Duodenal mucosa (tissue), 2 donors: ENCODE results near the gene SIN3B.
A peak's percentile ranks its signal among the peaks of the same experiment; 100 is the strongest.

Experiments used
- H3K27ac ChIP-seq: one replicate; pipeline ENCODE4 v1.7.0; 2013; ENCODE audit warnings: low read depth, low read length
- H3K27me3 ChIP-seq, 2 donors: one replicate each; pipeline ENCODE4 v1.7.0; 2013; ENCODE audit warnings: low read length in 2 of 2, control low read depth in 1 of 2; ENCODE audit not compliant: insufficient read depth in 2 of 2, control insufficient read depth in 1 of 2
- H3K36me3 ChIP-seq, 2 donors: one replicate each; pipeline ENCODE4 v1.7.0; 2013; ENCODE audit warnings: low read length in 2 of 2, control low read depth in 1 of 2; ENCODE audit not compliant: insufficient read depth in 2 of 2, control insufficient read depth in 1 of 2
- H3K4me1 ChIP-seq, 2 donors: one replicate each; pipeline ENCODE4 v1.7.0; 2013; ENCODE audit warnings: low read length in 2 of 2, control low read depth in 1 of 2; ENCODE audit not compliant: insufficient read depth in 2 of 2, control insufficient read depth in 1 of 2
- H3K4me3 ChIP-seq, 2 donors: one replicate each; pipeline ENCODE4 v1.7.0; 2013; ENCODE audit warnings: low read length in 2 of 2, low read depth in 1 of 2
- H3K9ac ChIP-seq, 2 donors: one replicate each; pipeline ENCODE4 v1.7.0; 2013; ENCODE audit warnings: low read length in 2 of 2, low read depth in 1 of 2
- H3K9me3 ChIP-seq, 2 donors: one replicate each; pipeline ENCODE4 v1.7.0; 2013; ENCODE audit warnings: low read length in 2 of 2, control low read depth in 1 of 2; ENCODE audit not compliant: control insufficient read depth in 1 of 2

The SIN3B gene

GRCh38 chr19:16886305-16886880 is 57.2 kb downstream of the SIN3B start:
- H3K27ac ChIP-seq = peak overlapping the region; percentile 56
- peaks cover 0 to 8% of the 10 kb centered on the region in 2 donors for H3K4me1 ChIP-seq
- no peaks in the 10 kb centered on the region for H3K36me3 ChIP-seq
- no peak overlapping the region for H3K9ac ChIP-seq
- H3K27me3 ChIP-seq = no peaks in the 10 kb centered on the region
- no peak overlapping the region for H3K4me3 ChIP-seq
- H3K9me3 ChIP-seq = peaks cover 13% of the 10 kb centered on the region in 2 donors

- Histone ChIP-seq H3K9me3 (peaks cover under 1% of the 10 kb centered on the region in 2 donors), H3K9ac (no peak overlapping the region), H3K36me3 (no peaks in the 10 kb centered on the region), H3K27ac (peak overlapping the region; percentile 42), H3K27me3 (no peaks in the 10 kb centered on the region), H3K4me1 (peaks cover 0 to 8% of the 10 kb centered on the region in 2 donors), H3K4me3 (no peak overlapping the region)
These were observed 58.4 kb downstream of the SIN3B start for GRCh38 chr19:16887353-16888265.

- Histone ChIP-seq H3K27me3 (no peaks in the 10 kb centered on the region), H3K9ac (peak within 1 kb of the TSS; percentile 2 to 25), H3K27ac (peak within 1 kb of the TSS; percentile 62), H3K4me1 (peaks cover 0 to 9% of the 10 kb centered on the region in 2 donors), H3K36me3 (no peaks in the 10 kb centered on the region), H3K9me3 (no peaks in the 10 kb centered on the region), H3K4me3 (peak within 1 kb of the TSS; percentile 29 to 59)
These were observed 59.6 kb downstream of the SIN3B start, which contains the start of gene F2RL3 for GRCh38 chr19:16888629-16889365. TSS of gene F2RL3 (plus strand) at chr19:16888999. CDS start at chr19:16889190, 191 bp downstream.

GRCh38 chr19:16889366-16889882 is 60.2 kb downstream of the SIN3B start:
- Histone ChIP-seq H3K27ac (peak overlapping the region; percentile 42), H3K4me3 (peak overlapping the region; percentile 29 to 59), H3K9ac (peak overlapping the region; percentile 2 to 25)

GRCh38 chr19:16889883-16890460 is 60.8 kb downstream of the SIN3B start:
- Histone ChIP-seq H3K4me3 (no peak overlapping the region), H3K9me3 (no peaks in the 10 kb centered on the region), H3K4me1 (peaks cover 0 to 11% of the 10 kb centered on the region in 2 donors), H3K27ac (peak overlapping the region; percentile 1), H3K27me3 (no peaks in the 10 kb centered on the region), H3K36me3 (no peaks in the 10 kb centered on the region), H3K9ac (peak overlapping the region in 1 of 2 donors; percentile 2)

More at GRCh38 chr19:16889366-16889882, 60.2 kb downstream of the SIN3B start:
- Histone ChIP-seq H3K9me3 (no peaks in the 10 kb centered on the region), H3K27me3 (no peaks in the 10 kb centered on the region), H3K36me3 (no peaks in the 10 kb centered on the region), H3K4me1 (peaks cover 0 to 11% of the 10 kb centered on the region in 2 donors)

- H3K27ac ChIP-seq = no peak overlapping the region
- H3K36me3 ChIP-seq = no peaks in the 10 kb centered on the region
- H3K4me1 ChIP-seq = peaks cover 0 to 11% of the 10 kb centered on the region in 2 donors
- H3K9me3 ChIP-seq = no peaks in the 10 kb centered on the region
- no peak overlapping the region for H3K9ac ChIP-seq
- peaks cover 0 to 1% of the 10 kb centered on the region in 2 donors for H3K27me3 ChIP-seq
- no peak overlapping the region for H3K4me3 ChIP-seq
These were observed 61.4 kb downstream of the SIN3B start for GRCh38 chr19:16890461-16891184.

GRCh38 chr19:16891696-16892382 is 62.6 kb downstream of the SIN3B start:
- no peaks in the 10 kb centered on the region for H3K9me3 ChIP-seq
- peaks cover 0 to 3% of the 10 kb centered on the region in 2 donors for H3K27me3 ChIP-seq
- no peak overlapping the region for H3K27ac ChIP-seq
- H3K36me3 ChIP-seq = no peaks in the 10 kb centered on the region
- no peak overlapping the region for H3K4me3 ChIP-seq
- no peak overlapping the region for H3K9ac ChIP-seq
- H3K4me1 ChIP-seq = peaks cover 0 to 15% of the 10 kb centered on the region in 2 donors

GRCh38 chr19:16892436-16892835 is 63.2 kb downstream of the SIN3B start:
- Histone ChIP-seq H3K9ac (no peak overlapping the region), H3K36me3 (no peaks in the 10 kb centered on the region), H3K9me3 (no peaks in the 10 kb centered on the region), H3K27ac (no peak overlapping the region), H3K27me3 (peaks cover 0 to 3% of the 10 kb centered on the region in 2 donors), H3K4me1 (peaks cover 0 to 15% of the 10 kb centered on the region in 2 donors), H3K4me3 (no peak overlapping the region)
